ENCODE results near the gene LRRC42.

DNA sequence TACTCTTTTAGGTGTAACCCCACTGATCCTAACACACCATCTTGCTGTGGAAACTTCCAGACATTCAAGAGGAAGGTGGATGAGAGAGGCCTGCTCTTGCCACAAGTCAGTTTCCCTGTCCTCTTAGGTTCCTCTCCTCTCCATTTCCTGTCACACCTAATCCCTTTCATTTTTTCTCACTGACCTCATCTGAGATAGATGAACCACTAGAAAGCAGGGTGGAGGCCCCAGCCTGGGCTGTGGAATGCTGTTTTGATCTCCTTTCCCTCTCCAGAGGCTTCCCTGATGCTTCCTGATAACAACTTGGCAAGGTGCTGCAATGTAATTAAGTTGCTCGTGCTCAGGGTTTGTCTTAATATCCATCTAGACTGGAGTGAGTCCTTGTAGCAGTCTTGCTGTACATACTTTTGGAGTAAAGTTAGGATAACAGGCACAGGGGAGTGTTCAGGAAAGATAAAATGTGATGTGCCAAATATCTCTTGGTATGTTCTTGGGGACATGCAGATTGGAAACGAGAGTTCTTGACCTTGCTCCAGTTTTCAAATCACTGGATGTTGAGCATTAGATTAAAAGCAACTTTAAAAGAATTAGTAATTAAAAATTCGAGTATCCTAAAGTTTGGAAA lies 11.2 kb downstream of the LRRC42 start:
- TF ChIP-seq, protein P1, sequence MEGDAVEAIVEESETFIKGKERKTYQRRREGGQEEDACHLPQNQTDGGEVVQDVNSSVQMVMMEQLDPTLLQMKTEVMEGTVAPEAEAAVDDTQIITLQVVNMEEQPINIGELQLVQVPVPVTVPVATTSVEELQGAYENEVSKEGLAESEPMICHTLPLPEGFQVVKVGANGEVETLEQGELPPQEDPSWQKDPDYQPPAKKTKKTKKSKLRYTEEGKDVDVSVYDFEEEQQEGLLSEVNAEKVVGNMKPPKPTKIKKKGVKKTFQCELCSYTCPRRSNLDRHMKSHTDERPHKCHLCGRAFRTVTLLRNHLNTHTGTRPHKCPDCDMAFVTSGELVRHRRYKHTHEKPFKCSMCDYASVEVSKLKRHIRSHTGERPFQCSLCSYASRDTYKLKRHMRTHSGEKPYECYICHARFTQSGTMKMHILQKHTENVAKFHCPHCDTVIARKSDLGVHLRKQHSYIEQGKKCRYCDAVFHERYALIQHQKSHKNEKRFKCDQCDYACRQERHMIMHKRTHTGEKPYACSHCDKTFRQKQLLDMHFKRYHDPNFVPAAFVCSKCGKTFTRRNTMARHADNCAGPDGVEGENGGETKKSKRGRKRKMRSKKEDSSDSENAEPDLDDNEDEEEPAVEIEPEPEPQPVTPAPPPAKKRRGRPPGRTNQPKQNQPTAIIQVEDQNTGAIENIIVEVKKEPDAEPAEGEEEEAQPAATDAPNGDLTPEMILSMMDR (IDR thresholded peaks at IDR 0.05): no peak
- no peak for TF ChIP-seq EP300 (IDR thresholded peaks at IDR 0.05)
- TF ChIP-seq POLR2AphosphoS5 (IDR thresholded peaks at IDR 0.05): no peak
- no peak for TF ChIP-seq POLR2A (IDR thresholded peaks at IDR 0.05)

Data from sigmoid colon (tissue), 4 donors.